Stimulated activated CD4-positive, alpha-beta T cell treated with anti-CD3 and anti-CD28 coated beads, TNF-alpha, amount 100 ng/mL, for 24 hours (primary cell): ENCODE data around the gene SCN2A.
A peak's percentile ranks its signal among the peaks of the same experiment; 100 is the strongest.

Experiments used
- DNase-seq, 3 experiments: peaks; one replicate each; pipeline ENCODE4 v3.0.0-alpha.2; 2020; ENCODE audit warnings: low read depth in 3 of 3

SCN2A gene

DNA sequence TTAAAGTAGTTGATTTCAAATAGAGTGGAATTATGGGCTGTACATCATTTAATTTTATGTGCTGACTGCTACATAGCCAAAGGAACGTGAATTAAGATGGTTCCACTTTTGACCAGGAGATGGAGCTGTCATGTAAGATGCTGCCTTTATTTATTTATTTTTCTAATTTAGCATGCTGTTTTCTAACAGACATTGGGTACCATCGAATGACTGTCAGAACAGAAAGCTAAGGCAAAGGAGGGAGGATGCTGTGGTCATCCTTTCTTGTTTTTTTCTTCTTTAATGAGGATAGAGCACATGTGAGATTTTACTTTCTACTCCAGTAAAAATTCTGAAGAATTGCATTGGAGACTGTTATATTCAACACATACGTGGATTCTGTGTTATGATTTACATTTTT, at the start of gene SCN2A:
SCN2A (plus strand) TSS at position 185 of the 400 bp plus-strand sequence. CDS start 56,410 bp downstream, outside the sequence.
- no peak for DNase-seq

DNA sequence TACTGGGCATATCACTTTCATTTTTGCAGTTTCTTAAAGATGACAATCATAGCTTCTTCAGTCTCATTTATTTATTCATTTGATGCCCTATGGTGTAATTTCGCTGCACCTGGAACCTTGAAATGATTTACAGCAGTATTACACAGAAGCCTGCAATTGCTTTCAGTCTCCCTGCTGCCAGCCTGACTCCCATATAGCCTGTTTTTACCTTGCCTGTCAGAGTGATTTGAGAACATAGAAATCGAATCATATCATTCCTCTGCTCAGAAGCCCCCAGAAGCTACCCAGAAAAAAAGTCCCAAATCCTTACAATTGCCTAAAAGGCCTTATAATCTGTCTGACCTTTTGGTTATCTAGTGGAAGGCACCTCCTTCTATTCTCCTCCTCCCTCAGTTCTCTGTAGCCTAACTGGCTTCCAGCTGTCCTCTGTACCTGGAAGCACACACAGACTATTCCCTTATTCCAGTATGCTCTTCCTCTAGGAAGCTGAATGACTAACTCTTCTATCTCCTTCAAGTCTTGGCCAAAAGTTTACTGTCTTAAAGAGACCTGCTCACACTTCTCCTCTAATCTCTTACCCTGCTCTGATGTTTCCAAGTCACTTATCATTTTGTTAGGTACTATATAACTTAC, 48.0 kb upstream of the SCN2A start:
- no peak for DNase-seq

DNA sequence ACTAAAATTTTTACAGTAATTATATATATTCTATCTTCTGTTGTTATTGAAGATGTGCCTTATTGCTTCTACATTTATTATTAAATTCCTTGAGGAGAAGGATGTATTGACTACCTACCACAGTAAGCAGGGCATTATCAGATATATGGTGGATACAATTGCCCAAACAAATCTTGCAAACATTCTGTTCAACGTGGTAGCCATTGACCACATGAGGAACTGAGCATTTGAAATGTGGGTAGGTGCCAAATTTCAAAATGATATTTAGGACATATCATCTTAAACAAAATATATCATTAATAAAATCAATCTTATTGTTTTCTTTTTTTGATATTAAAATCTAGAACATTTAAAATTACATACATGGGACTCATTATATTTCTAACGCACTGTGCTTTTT, 46.5 kb upstream of the SCN2A start:
- no peak for DNase-seq

DNA sequence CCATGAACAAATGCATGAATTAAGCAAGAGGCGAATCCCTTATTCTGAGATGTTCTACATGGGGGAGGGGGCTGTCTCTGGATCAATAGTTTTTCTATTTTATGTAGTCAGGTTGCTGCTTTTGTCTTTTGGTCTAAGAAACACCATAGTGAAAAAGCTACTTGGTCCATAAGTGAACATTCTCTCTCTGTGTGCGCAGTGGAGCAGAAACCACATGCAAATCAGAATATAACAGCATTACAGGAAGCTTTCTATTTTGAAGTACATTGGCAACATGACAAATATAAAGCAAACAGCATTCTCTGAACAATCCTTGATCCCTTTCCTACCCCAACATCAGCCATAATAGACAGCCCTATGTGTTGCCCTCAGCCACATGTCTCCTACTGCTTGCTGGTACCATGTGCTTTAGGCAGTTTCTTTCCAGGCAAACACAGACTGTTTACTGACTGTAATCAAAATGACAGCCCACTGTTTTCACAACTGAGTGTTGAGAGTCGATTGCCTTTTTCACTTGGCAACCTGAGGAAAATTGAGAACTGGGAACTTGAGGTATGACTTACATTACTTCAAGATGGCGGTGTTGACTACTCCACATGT, 45.9 kb upstream of the SCN2A start:
- DNase-seq: no peak

- no peak for DNase-seq
Observed at GRCh38 chr2:165196411-165196810, 42.8 kb upstream of the SCN2A start.

GRCh38 chr2:165197346-165197745, 41.9 kb upstream of the SCN2A start:
- no peak for DNase-seq

- no peak for DNase-seq
Observed at GRCh38 chr2:165198181-165198580, 41.0 kb upstream of the SCN2A start.

- DNase-seq: no peak
Observed at GRCh38 chr2:165202239-165202638, 37.0 kb upstream of the SCN2A start.

- peak in 1 of 3 experiments; percentile 0 for DNase-seq
Observed at GRCh38 chr2:165203689-165204559, 35.3 kb upstream of the SCN2A start, which contains the start of gene SCN3A. Gene SCN3A (minus strand): TSS chr2:165204050. CDS start chr2:165176394, 27,656 bp downstream.

DNA sequence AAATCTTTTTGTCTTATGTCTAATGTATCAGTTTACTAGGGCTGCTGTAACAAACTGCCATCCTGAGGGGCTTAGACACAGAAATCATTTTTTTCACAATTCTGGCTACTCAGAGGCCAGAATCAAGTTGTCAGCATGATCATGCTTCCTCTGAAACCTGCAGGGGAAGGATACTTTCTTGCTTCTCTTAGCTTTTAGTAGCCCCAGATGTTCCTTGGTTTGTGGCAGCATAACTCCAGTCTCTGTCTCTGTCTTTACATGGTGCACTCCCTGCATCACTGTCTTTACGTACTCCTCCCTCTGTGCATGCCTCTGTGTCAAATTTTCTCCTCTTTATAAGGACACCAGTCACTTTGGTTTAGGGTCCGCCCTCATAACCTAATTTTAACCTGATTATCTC, 33.3 kb upstream of the SCN2A start:
- no peak for DNase-seq

DNA sequence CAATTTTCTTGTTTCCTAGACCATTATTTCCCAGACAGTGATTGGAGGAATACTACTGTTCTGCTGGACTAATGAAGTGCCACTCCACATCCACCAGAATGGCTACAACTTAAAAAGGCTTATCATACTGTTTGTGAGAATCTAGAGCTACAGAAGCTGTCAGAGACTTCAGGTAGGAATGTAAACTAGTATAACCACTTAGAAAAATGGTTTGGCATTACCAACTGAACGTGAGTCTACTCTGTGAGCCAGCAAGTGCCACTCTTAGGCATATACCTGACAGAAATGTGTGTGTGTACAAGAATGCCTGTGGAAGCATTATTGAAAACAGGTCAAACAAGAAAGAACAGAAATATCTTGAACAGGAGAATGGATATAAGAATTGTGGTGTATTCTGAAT, 31.1 kb upstream of the SCN2A start:
- no peak for DNase-seq

GRCh38 chr2:165214093-165214492, 25.1 kb upstream of the SCN2A start:
- no peak for DNase-seq

DNA sequence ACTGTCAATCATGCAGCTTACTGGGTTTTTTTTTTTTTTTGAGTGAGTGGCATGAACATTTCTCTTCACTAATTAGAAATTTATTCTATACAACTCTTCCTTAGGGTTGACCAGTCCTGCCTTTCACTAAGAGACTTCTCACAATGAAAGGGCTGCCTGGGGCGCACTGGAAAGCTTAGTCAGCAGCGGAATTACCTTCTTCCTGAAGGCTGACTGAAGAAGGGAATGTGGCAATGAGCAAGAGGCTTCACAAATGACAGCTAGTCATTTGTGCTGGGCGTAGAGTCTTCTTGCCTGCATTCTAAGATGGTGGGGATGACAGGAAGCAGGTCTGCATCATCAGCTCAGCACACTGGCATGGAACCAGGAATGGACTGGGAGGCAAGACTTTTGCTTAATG, 19.7 kb upstream of the SCN2A start:
- DNase-seq: no peak

- no peak for DNase-seq
Observed at GRCh38 chr2:165224941-165225340, 14.3 kb upstream of the SCN2A start.

GRCh38 chr2:165227571-165227970, 11.6 kb upstream of the SCN2A start:
- no peak for DNase-seq

DNA sequence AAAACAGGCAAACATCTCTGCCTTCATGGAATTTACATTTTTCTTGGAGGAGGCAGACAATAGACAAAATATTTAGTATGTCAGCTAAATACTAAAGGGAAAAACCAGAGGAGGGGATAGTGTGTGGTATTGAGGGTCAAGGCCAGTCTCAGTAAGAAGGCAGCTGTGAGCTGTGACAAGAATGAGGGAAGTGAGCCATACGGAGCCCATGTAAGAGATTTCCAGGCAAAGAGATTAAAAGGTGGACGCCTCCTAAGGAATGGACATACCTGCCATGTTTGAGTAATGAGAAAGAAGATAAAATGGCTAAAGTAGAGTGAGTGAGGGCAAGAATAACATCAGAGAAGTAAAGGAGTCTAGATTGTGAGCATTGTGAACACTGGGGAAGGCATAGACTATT, 2.2 kb upstream of the SCN2A start:
- no peak for DNase-seq

DNA sequence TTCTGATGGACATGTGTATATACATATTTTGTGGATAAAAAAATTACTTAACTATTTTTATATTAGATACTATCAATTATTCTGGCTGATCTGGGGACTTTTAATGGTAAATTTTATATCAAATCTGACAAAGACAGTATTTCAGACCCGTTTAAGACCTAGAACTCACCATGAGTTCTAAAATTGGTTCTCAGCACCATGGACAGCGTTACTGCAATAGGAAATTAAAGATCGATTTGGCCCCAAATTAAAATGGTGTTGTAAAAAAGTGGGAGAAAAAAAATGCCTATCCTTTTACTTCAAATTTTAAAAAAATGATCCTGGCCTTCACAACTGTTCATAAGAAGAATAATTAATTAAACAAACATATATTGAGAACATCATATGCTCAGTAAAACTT, 919 bp upstream of the SCN2A start:
- DNase-seq: no peak

DNA sequence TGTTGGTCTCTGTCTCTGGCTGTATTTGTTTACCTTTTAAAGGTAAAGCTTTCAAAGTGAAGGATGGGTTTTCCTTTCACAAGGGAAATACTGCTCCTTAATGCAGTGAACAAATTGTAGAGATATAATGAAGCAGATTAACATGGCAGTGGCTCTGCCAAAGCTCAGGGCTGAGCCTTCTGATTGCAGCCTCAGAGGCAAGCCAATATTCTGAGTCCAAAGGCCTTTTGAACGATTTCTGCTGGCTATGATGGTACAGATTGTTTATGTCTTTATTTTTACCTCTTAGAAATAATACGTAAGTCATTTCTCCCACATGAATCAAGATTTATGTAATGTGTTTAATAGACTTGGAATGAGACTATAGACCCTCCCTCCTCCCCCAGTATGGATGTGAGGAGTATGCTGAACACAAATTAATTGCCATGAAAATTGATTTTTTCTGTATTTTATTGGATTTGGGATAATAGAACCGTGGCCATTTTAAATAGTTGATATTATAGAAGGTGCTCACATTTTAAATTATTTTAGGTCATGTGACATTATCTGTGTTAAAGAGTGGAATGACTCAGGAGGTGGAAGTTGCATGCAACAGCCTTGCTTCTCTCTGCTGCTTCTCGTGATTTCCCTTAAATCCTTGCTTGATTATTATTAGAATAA, 772 bp downstream of the SCN2A start:
- no peak for DNase-seq

DNA sequence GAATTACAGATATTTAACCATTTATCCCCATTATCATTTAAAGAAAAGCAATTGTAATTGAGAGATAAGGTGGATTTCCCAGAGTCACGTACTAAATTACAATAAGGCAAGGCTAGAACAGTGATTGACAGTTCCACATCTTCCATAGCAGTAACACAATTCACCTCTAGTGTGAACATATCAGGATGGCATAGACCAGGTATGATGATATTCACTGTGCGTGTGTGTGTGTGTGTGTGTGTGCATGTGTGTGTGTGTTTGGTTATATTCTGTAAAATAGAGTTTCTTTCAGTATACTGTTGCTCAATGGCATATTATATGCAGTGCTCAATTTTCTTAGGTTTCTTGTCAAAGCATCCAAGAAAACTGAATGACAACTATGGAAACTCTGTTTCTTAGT, 1.7 kb downstream of the SCN2A start:
- DNase-seq: no peak

- no peak for DNase-seq
Observed at GRCh38 chr2:165245081-165245793, 6.0 kb downstream of the SCN2A start.

DNA sequence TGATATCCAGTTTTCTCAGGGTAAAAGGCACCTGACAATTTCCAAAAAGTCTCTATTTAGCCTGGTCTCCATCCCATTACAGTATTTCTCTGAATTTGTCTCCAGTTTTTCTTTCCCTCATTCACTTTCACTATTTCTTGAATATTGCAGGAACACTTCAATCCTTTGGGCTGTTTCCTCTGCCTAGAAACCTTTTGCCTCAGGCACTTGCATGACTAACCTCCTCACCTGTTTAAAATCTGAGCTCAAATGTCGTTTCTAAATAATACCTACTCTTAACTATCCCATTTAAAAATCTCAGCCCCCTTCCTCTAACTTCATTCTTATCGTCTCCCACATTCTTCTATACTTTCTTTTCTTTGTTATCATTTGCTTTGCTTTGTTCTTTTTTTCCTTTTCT, 9.0 kb downstream of the SCN2A start:
- no peak for DNase-seq

GRCh38 chr2:165251366-165251765, 12.2 kb downstream of the SCN2A start:
- no peak for DNase-seq
